T-helper 1 cell treated with Interleukin-12 subunit alpha and Interleukin-12 subunit beta and Interleukin-4 antibody, amounts not matched to agents 30 ng/mL and 1 ng/mL, for 36 hours (primary cell): ENCODE data around the gene RACK1. TPM values are rescaled to one million over a fixed set of nuclear protein-coding genes. Genes with fewer than 3 reads are reported as not detected.

ENCODE experiments used
- intact Hi-C: fragments of 100-400 bp; cut with micrococcal nuclease; formaldehyde crosslinking; loops from one replicate; pipeline ENCODE4 v1.15.1; 2024
- total RNA-seq: library from RNA; stranded (reverse); gene quantifications from 2 replicates; pipeline ENCODE4 v1.2.3, GENCODE V29; 2022

RACK1 gene
- total RNA-seq, 1 donor from 2014 or later: 1,652 TPM

DNA sequence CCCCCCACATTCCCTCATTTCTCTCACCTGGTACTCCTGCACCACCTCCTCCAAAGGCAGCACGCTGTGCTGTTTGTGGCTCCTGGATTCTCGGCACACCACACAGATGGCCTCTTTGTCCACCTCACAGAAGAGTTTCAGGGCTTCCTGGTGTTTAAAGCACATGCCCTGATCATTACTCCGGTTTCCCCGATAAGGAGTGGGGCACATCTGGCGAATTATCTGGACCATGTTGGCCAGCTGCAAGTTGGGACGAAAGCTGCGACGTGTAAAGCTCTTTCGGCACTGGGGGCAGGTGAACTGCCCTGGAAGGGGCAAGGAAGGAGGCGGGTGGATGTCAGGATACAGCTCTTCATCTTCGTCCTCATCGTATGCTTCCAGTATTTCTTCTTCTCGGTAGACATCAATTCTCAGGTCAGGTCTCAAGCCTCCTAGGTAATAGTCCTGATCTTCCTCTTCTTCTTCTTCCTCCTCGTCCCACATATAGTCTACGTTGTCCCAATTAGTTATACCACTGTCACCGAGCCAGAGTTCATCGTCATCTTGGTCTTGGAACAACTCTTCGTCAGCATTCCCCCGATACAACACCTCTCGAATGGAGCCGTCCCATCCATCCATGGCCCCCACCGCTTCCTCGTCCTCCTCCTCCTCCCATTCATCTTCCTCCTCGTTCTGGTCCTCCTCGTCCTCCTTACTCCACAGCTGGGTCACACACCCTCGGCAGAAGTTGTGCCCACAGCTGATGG lies 16.4 kb upstream of the RACK1 start:
- intact Hi-C loops: loop anchor here (5.0 kb wide), 2 partner anchors 458 to 968 kb away; partner anchors contain the start of genes MAPK9 and MGAT1

- intact Hi-C loops: loop anchor here (5.0 kb wide), 1 partner anchor 967 kb away; the partner anchor contains the start of gene MAPK9
Measured at GRCh38 chr5:181259283-181259682, 15.6 kb upstream of the RACK1 start.

GRCh38 chr5:181258576-181258975 lies 14.9 kb upstream of the RACK1 start:
- intact Hi-C loops: loop anchor here (5.0 kb wide), 1 partner anchor 966 kb away; the partner anchor contains the start of gene MAPK9

GRCh38 chr5:181255836-181256578 lies 12.3 kb upstream of the RACK1 start:
- intact Hi-C loops: loop anchor here (5.0 kb wide), 1 partner anchor 964 kb away; the partner anchor contains the start of gene MAPK9

DNA sequence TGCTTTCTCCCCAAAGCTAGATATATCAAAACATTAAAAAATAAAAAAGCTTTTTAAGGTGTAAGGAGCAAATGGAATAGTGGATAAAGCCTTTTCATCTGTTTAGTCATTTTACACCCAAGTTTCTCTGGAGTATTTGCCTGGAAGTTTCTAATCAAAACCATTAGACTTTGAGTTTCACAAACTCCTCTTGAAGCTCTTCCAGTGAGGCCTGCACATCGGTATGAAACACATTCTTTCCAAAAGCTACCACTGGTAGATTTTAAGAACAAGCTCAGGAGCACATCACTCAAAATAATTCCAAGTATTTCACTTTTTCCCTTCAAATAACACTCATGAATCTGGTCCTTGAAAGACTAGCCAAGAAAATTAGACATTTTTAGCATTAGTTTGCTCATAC lies 11.6 kb upstream of the RACK1 start:
- intact Hi-C loops: loop anchor here (5.0 kb wide), 1 partner anchor 963 kb away; the partner anchor contains the start of gene MAPK9

DNA sequence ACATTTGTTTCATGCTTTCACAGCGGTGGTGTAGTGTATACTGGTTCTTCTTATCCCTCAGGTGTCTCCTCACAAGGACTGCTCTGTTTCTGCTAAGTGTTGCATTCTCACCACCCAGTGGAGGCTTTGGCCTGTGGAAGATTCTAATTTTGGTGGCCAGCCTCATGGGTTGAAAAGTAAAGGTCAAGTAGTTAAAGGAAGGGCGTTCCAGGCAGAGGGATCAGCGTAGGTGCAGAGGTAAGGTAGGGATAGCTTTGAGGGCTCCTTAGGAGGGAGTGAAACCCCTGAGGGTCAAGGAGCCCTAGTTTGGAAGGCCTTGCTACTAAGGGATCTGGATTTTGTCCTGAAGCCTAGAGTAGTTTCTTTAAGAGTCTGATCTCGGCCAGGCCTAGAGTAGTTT lies 4.6 kb upstream of the RACK1 start:
- intact Hi-C loops: loop anchor here (10.0 kb wide), 1 partner anchor 1693 kb away; the partner anchor contains the start of gene RUFY1

GRCh38 chr5:181246276-181247049 lies 2.8 kb upstream of the RACK1 start:
- intact Hi-C loops: loop anchor here (1.0 to 10.0 kb wide), 3 partner anchors 55 to 1692 kb away; partner anchors contain the start of gene RUFY1

DNA sequence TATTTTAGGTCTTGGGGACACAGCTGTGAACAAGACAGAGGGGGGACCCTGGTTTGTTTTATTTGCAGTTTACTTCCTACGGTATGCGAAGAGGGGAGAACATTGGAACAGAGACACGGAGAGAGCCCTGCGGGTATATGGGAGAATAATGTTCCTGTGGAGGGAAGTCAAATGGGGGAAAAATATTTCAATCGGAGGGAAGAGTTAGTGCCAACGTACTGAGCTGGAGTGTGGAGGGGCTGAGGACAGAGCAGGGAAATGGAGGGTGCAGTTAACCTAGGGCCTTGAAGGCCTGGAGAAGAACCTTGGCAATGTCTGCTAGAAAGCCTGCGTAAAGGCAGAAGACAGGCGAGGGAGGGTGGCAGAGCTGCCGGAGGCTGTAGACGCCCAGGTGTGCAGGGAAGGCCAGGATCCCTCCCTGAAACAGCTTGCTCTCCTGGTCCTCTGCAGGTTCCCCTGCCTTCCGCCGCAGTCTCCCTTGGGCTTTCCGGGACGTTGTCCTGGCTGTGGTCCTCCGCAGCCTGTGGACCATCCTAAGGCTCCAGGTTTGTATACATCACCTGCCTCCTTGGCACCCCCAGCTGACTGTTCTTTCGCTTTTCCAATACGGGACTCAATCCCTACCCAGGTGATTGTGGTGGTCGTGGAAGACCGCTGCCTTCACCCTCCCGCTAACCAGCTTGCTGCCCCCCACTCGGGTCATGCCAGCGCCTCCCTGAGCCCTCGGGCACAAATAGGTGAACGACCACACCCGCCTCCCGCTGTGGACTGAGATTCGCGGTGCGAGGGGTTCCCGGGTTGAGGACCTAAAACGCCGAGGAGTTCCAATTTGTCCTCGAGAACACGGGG lies 1.9 kb upstream of the RACK1 start:
- intact Hi-C loops: loop anchor here (1.0 to 10.0 kb wide), 3 partner anchors 54 to 1691 kb away; partner anchors contain the start of gene RUFY1

DNA sequence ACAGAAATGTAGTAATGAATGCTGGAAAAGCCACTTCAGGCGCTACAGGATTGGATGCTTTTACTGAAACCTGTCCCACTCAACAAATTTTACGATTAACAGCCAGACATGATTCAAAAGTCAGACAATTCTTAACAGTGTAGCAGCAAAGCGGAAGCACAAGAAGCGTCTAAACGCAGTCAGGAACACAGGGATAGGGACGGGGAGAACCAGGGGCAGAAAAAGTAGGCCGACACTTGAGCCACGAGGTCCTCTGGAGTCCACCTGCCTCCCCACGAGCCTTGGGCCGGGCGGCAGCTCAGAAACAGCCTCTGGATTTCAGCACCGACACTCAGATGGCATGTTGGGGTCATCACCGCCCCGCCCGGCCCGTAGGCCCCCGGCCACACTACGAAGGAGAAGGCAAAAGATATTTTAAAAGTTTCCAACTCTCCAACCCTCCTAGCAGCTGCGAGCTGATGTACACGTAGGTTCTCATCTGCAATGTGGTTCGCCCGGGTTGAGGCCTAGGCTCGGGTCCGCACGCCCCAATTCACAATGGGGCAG lies 615 bp downstream of the RACK1 start:
- intact Hi-C loops: loop anchor here (1.0 to 10.0 kb wide), 6 partner anchors 20 to 1688 kb away; partner anchors contain the start of genes MAPK9, MGAT1, RUFY1 and TRIM41

GRCh38 chr5:181242031-181242451 lies 1.7 kb downstream of the RACK1 start:
- intact Hi-C loops: loop anchor here (2.0 to 10.0 kb wide), 5 partner anchors 53 to 1687 kb away; partner anchors contain the start of genes MAPK9, MGAT1, RUFY1 and ZFP62

GRCh38 chr5:181241393-181241975 lies 2.2 kb downstream of the RACK1 start:
- intact Hi-C loops: loop anchor here (5.0 to 10.0 kb wide), 4 partner anchors 379 to 1687 kb away; partner anchors contain the start of genes MAPK9, MGAT1, RUFY1 and ZFP62

- intact Hi-C loops: no loop called here
Measured at GRCh38 chr5:181239062-181239663, 4.5 kb downstream of the RACK1 start.

DNA sequence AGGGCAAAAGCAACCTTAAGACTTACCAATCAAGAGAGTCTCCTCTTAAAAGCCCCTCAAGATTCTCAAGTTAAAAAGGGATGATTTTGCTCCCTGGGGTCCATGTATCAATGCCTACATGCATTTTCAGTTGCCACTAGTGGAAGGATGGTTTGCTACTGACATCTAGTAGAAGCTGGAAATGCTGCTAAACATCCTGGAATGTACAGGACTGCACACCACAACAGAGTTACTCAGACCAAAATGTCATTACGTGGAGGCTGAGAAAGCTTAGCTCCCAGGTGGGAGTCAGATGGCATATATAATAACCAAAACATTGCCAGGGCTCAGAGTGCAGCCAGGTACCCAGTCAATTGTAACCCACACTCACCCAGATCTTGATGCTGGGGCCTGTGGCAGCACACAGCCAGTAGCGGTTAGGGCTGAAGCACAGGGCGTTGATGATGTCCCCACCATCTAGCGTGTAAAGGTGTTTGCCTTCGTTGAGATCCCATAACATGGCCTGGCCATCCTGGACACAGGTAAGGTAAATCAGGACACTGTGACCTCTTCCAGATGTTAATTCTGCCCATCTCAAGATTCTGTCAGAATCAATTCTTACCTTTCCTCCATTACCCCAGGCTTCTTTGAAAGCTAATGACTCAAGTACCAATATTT lies 5.8 kb downstream of the RACK1 start:
- intact Hi-C loops: no loop called here

- intact Hi-C loops: no loop called here
Measured at GRCh38 chr5:181236954-181237641, 6.6 kb downstream of the RACK1 start.

DNA sequence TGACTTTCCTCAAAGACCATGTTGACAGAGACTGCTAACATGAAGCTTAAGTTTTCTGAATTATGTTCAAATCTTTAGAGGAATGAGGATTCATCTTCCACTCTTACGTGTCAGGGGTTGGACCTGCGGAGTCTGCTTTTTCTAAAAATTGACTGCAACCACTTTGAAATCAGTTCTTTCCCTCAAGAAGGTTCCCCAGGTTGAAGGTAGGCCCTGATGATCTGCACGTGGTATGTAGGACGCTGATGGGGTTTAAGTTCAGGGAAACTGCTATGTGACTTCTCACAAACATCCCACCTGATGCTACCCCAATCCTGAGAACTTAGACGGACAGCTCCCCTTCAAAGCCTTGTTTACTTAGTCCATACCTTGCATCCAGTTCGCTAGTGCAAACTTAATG lies 7.2 kb downstream of the RACK1 start:
- intact Hi-C loops: no loop called here

GRCh38 chr5:181235689-181236366 lies 7.9 kb downstream of the RACK1 start:
- intact Hi-C loops: no loop called here

DNA sequence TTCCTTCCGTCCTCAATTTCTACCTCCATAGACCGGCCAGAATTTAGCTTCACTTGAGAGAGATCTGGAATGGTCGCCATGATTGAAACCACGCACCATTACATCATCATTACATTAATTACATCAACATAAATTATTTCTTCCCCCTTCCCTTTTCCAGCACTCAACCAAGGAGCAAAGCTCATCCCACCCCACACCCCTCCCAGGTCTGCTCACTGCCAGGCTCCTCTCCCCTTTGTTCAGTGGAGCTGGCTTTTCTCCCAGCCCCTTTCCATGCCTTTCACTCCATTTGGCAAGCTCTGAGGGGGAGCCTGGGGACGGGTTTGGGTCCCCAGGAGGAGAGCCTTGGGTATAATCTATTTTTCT lies 8.4 kb downstream of the RACK1 start:
- intact Hi-C loops: no loop called here
